A549 (cell line): Measurements from ENCODE around the gene GRIK4. TPM values are rescaled to one million over a fixed set of nuclear protein-coding genes. Genes with fewer than 3 reads are reported as not detected.

ENCODE experiments used
- ATAC-seq, 2 experiments: fragments of 200-7000 bp in 1 of 2; fragments of >200 bp in 1 of 2; cut with Nextera tagmentation in 1 of 2; cut with Tn5 transposase in 1 of 2; 3 replicates each; pipeline versions ENCODE4 v1.8.0 to v1.9.1; 2018 to 2020; ENCODE audit warnings: mild to moderate bottlenecking in 1 of 2, moderate library complexity in 1 of 2
- CTCF ChIA-PET: fragments of 300-600 bp; sonication (Branson Sonifier 250); formaldehyde crosslinking; extraction: SDS; loops from one replicate; lab custom pipeline; 2021; ENCODE audit warnings: antibody characterized with exemption, inconsistent platforms; lab: Yijun Ruan, JAX
- POLR2A ChIA-PET: fragments of 350-600 bp; formaldehyde crosslinking; extraction: SDS; loops from one replicate; lab custom pipeline; 2021; ENCODE audit warnings: antibody characterized with exemption, inconsistent platforms; lab: Yijun Ruan, JAX
- DNase-seq, 2 experiments: peaks; one replicate each; pipeline versions ENCODE4 v3.0.0 to v3.0.0-alpha.2; 2011 to 2016; ENCODE audit warnings: low read depth in 1 of 2, low spot score in 1 of 2
- FAIRE-seq: peaks from 2 replicates; lab custom pipeline; 2011; peaks lifted over from hg19 to GRCh38; lab: Jason Lieb, UNC
- H3K27ac ChIP-seq, 2 experiments: fragments of >200 bp; sonication (Bioruptor Twin); formaldehyde crosslinking; 3 replicates each; pipeline ENCODE4 v1.5.1; 2016 to 2017
- H3K4me1 ChIP-seq: fragments of >200 bp; sonication (Bioruptor Twin); formaldehyde crosslinking; 3 replicates; pipeline ENCODE4 v1.6.1; 2016
- H3K4me2 ChIP-seq: fragments of >200 bp; sonication (Bioruptor Twin); formaldehyde crosslinking; 3 replicates; pipeline ENCODE4 v1.6.1; 2016
- H3K4me3 ChIP-seq: fragments of >200 bp; sonication (Bioruptor Twin); formaldehyde crosslinking; 3 replicates; pipeline ENCODE4 v1.5.1; 2016
- H3K9me3 ChIP-seq: fragments of >200 bp; sonication (Bioruptor Twin); formaldehyde crosslinking; 3 replicates; pipeline ENCODE4 v1.6.1; 2016
- BHLHE40 ChIP-seq: IDR thresholded peaks from 2 replicates; pipeline ENCODE4 v1.6.1; 2012; ENCODE audit warnings: low read depth, low read length, inconsistent platforms
- CHD2 ChIP-seq: fragments of 150-350 bp; IDR thresholded peaks from 2 replicates; pipeline ENCODE4 v1.6.1; 2014; ENCODE audit warnings: low read length; ENCODE audit not compliant: partially characterized antibody
- CHD4 ChIP-seq: fragments of 200-600 bp; sonication (generic); IDR thresholded peaks from 2 replicates; pipeline ENCODE4 v1.6.1; 2016; ENCODE audit warnings: antibody characterized with exemption, mild to moderate bottlenecking, borderline replicate concordance
- EHMT2 ChIP-seq: fragments of 200-600 bp; sonication (generic); IDR thresholded peaks from 2 replicates; pipeline ENCODE4 v1.6.1; 2016; ENCODE audit warnings: antibody characterized with exemption, low read depth, mild to moderate bottlenecking, moderate library complexity
- EP300 ChIP-seq, 2 experiments: fragments of >200 bp; sonication (Bioruptor Twin); formaldehyde crosslinking; IDR thresholded peaks; 2 replicates in 1 of 2; 3 replicates in 1 of 2; pipeline ENCODE4 v1.6.1; 2016 to 2017
- FOXS1 ChIP-seq: fragments of 250-450 bp; sonication (Bioruptor Pico); IDR thresholded peaks from 2 replicates; pipeline ENCODE4 v1.5.0; 2020; ENCODE audit warnings: mild to moderate bottlenecking, moderate library complexity
- GATA3 ChIP-seq: IDR thresholded peaks from 2 replicates; pipeline ENCODE4 v1.6.1; 2012; ENCODE audit warnings: borderline replicate concordance
- HOXB5 ChIP-seq: fragments of 250-450 bp; sonication (Bioruptor Pico); IDR thresholded peaks from 2 replicates; pipeline ENCODE4 v1.5.0; 2020; ENCODE audit warnings: mild to moderate bottlenecking, moderate library complexity
- KDM5A ChIP-seq: fragments of 200-600 bp; sonication (generic); IDR thresholded peaks from 2 replicates; pipeline ENCODE4 v1.6.1; 2016; ENCODE audit warnings: antibody characterized with exemption, mild to moderate bottlenecking
- NPAS2 ChIP-seq: fragments of 250-450 bp; sonication (Bioruptor Pico); IDR thresholded peaks from 2 replicates; pipeline ENCODE4 v1.8.0; 2022; ENCODE audit warnings: mild to moderate bottlenecking, moderate library complexity, borderline replicate concordance
- NR3C1 ChIP-seq: fragments of >200 bp; sonication (Bioruptor Twin); formaldehyde crosslinking; IDR thresholded peaks from 3 replicates; pipeline ENCODE4 v1.6.1; 2017
- PHF8 ChIP-seq: fragments of 200-600 bp; sonication (generic); IDR thresholded peaks from 2 replicates; pipeline ENCODE4 v1.6.1; 2016; ENCODE audit warnings: low read depth, mild to moderate bottlenecking, antibody characterized with exemption, moderate library complexity, borderline replicate concordance
- POLR2A ChIP-seq: IDR thresholded peaks from 2 replicates; pipeline ENCODE4 v1.6.1; 2012; ENCODE audit warnings: mild to moderate bottlenecking, low read length
- RCOR1 ChIP-seq: fragments of 150-350 bp; IDR thresholded peaks from 2 replicates; pipeline ENCODE4 v1.6.1; 2014; ENCODE audit warnings: antibody characterized with exemption, low read length, low read depth
- SMC3 ChIP-seq: fragments of >200 bp; sonication (Bioruptor Twin); formaldehyde crosslinking; IDR thresholded peaks from 3 replicates; pipeline ENCODE4 v1.6.1; 2018; ENCODE audit warnings: inconsistent platforms
- TP53 ChIP-seq: fragments of 250-450 bp; sonication (Bioruptor Pico); IDR thresholded peaks from 2 replicates; pipeline ENCODE4 v1.5.0; 2021; ENCODE audit warnings: mild to moderate bottlenecking, moderate library complexity
- ZC3H11A ChIP-seq: fragments of 450-650 bp; IDR thresholded peaks from 2 replicates; pipeline ENCODE4 v1.6.1; 2014; ENCODE audit warnings: antibody characterized with exemption, mild to moderate bottlenecking
- ZNF302 ChIP-seq: fragments of 250-450 bp; sonication (Bioruptor Pico); IDR thresholded peaks from 2 replicates; pipeline ENCODE4 v1.9.0; 2021; ENCODE audit warnings: inconsistent platforms, mild to moderate bottlenecking, moderate library complexity
- ZSCAN20 ChIP-seq: fragments of 250-450 bp; sonication (Bioruptor Pico); IDR thresholded peaks from 2 replicates; pipeline ENCODE4 v1.8.0; 2022; ENCODE audit warnings: mild to moderate bottlenecking, moderate library complexity
- WGBS: methylation state at CpG from one replicate; pipeline ENCODE4 v1.1.6; 2017; ENCODE audit errors: missing lambda C conversion rate; 5-methylcytosine and 5-hydroxymethylcytosine counted together
- polyA plus RNA-seq, 4 experiments: library from polyadenylated mRNA; depleted of rRNA in 3 of 4; stranded (reverse); fragments of >200 nt; fragmentation: RNase III in 1 of 4; extraction: RNeasy Plus Mini Kit Qiagen cat#74134 plus additional on column Dnase treatment in 1 of 4; gene quantifications; 2 replicates in 3 of 4; 3 replicates in 1 of 4; pipeline ENCODE4 v1.2.3, GENCODE V29; 2011 to 2017
- TF ChIP-seq, protein P1 (sequence below): fragments of >200 bp; sonication (Bioruptor Twin); formaldehyde crosslinking; IDR thresholded peaks from 3 replicates; pipeline ENCODE4 v1.6.1; 2016
- TF ChIP-seq, protein P2 (sequence below): fragments of 250-450 bp; sonication (Bioruptor Pico); IDR thresholded peaks from 2 replicates; pipeline ENCODE4 v1.5.0; 2020; ENCODE audit warnings: low read depth, mild to moderate bottlenecking, moderate library complexity
- TF ChIP-seq, protein P3 (sequence below): IDR thresholded peaks from 2 replicates; pipeline ENCODE4 v1.6.1; 2012
- TF ChIP-seq, protein P4 (sequence below): IDR thresholded peaks from 2 replicates; pipeline ENCODE4 v1.6.1; 2012; ENCODE audit warnings: low read depth, borderline replicate concordance
- TF ChIP-seq, protein P5 (sequence below): fragments of >200 bp; sonication (Bioruptor Twin); formaldehyde crosslinking; IDR thresholded peaks from 2 replicates; pipeline ENCODE4 v1.6.1; 2016
- TF ChIP-seq, protein P6 (sequence below): fragments of >200 bp; sonication (Bioruptor Twin); formaldehyde crosslinking; IDR thresholded peaks from 3 replicates; pipeline ENCODE4 v1.5.1; 2016
- TF ChIP-seq, protein P7 (sequence below): IDR thresholded peaks from 2 replicates; pipeline ENCODE4 v1.6.1; 2012

The GRIK4 gene
- polyA plus RNA-seq, 2 of the 4 experiments (the other 2 are of a cell fraction), result 0.01 TPM; not detected in 1

DNA sequence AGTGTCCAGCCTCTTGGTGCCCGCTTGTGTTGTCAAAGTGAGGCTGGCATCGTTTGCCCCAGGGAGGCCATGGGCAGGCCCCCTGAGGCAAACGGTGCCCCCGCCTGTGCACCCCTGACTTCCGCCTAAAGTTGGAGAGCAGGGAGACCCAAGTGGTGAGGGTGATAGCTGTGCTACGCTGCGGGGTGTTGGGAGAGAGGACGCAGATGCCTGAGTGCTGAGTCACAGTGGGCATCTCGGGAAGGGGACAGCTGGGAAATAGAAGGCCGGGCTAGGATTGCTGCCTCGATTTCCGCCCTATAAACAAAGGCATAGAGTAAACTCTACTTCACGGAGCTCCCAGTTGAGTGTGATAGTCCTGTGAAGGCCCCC lies 5.8 kb downstream of the GRIK4 start:
- DNase-seq (no peak), ATAC-seq (no peak), FAIRE-seq (no peak)
- no peaks in the 10 kb centered on the region for H3K4me1 ChIP-seq
- no peaks in the 10 kb centered on the region for H3K9me3 ChIP-seq
- H3K4me2 ChIP-seq, result no peak overlapping the region
- H3K27ac ChIP-seq, result no peak overlapping the region
- ChIA-PET CTCF (interaction anchor here (1.1 kb wide), 1 partner anchor 168 kb away, joined by 5 read pairs; no protein-coding TSS in a partner anchor), POLR2A (no interaction called here)
- 66% methylated on average over 7 of the region's 13 CpGs for WGBS
- TF ChIP-seq HOXB5 (CRISPR knock-in tag) (no peak), RCOR1 (no peak), KDM5A (no peak), PHF8 (no peak), GATA3 (no peak), CHD2 (no peak)
- TF ChIP-seq, protein P1, sequence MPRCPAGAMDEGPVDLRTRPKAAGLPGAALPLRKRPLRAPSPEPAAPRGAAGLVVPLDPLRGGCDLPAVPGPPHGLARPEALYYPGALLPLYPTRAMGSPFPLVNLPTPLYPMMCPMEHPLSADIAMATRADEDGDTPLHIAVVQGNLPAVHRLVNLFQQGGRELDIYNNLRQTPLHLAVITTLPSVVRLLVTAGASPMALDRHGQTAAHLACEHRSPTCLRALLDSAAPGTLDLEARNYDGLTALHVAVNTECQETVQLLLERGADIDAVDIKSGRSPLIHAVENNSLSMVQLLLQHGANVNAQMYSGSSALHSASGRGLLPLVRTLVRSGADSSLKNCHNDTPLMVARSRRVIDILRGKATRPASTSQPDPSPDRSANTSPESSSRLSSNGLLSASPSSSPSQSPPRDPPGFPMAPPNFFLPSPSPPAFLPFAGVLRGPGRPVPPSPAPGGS, result no peak
- H3K4me3 ChIP-seq, result no peak overlapping the region

DNA sequence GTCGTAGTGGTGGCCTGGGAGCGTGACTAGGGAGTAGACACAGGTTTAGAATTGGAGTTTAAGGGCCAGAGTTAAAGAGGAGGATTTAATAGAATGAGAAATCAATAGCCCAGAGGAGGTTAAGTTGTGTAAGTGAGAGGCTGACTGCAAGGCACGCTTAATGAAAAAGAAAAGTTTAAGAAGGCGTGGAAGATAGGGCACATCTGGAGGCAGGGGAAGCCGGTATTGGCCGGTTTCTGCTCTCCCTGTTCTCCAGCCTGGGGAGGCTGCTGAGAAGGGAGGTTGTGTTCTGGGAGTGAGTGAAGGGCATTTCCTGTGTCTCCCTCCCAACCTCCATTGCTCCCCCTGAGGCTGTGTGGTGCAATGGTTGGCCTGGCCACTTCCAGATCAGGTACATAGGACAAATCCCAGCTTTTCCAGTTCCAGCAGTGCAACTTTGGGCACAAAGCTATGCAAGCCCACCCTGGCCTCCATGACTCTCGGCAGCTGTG lies 6.3 kb downstream of the GRIK4 start:
- Histone ChIP-seq H3K4me2 (no peak overlapping the region), H3K27ac (no peak overlapping the region), H3K4me3 (no peak overlapping the region), H3K4me1 (no peaks in the 10 kb centered on the region), H3K9me3 (no peaks in the 10 kb centered on the region)
- TF ChIP-seq, protein P2, sequence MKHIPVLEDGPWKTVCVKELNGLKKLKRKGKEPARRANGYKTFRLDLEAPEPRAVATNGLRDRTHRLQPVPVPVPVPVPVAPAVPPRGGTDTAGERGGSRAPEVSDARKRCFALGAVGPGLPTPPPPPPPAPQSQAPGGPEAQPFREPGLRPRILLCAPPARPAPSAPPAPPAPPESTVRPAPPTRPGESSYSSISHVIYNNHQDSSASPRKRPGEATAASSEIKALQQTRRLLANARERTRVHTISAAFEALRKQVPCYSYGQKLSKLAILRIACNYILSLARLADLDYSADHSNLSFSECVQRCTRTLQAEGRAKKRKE, result no peak
- TF ChIP-seq, protein P3, sequence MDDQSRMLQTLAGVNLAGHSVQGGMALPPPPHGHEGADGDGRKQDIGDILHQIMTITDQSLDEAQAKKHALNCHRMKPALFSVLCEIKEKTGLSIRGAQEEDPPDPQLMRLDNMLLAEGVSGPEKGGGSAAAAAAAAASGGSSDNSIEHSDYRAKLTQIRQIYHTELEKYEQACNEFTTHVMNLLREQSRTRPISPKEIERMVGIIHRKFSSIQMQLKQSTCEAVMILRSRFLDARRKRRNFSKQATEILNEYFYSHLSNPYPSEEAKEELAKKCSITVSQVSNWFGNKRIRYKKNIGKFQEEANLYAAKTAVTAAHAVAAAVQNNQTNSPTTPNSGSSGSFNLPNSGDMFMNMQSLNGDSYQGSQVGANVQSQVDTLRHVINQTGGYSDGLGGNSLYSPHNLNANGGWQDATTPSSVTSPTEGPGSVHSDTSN, result no peak
- TF ChIP-seq ZNF302 (CRISPR knock-in tag), result no peak
- TF ChIP-seq ZSCAN20 (CRISPR knock-in tag), result no peak
- TF ChIP-seq, protein P4, sequence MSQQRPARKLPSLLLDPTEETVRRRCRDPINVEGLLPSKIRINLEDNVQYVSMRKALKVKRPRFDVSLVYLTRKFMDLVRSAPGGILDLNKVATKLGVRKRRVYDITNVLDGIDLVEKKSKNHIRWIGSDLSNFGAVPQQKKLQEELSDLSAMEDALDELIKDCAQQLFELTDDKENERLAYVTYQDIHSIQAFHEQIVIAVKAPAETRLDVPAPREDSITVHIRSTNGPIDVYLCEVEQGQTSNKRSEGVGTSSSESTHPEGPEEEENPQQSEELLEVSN, result no peak
- TF ChIP-seq SMC3, result no peak
- no peak for TF ChIP-seq NPAS2 (CRISPR knock-in tag)
- TF ChIP-seq CHD4, result no peak
- TF ChIP-seq POLR2A, result no peak
- no peak for TF ChIP-seq EHMT2
- TF ChIP-seq, protein P5, sequence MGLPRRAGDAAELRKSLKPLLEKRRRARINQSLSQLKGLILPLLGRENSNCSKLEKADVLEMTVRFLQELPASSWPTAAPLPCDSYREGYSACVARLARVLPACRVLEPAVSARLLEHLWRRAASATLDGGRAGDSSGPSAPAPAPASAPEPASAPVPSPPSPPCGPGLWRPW, result no peak
- TF ChIP-seq TP53 (CRISPR knock-in tag), result no peak
- TF ChIP-seq, protein P6, sequence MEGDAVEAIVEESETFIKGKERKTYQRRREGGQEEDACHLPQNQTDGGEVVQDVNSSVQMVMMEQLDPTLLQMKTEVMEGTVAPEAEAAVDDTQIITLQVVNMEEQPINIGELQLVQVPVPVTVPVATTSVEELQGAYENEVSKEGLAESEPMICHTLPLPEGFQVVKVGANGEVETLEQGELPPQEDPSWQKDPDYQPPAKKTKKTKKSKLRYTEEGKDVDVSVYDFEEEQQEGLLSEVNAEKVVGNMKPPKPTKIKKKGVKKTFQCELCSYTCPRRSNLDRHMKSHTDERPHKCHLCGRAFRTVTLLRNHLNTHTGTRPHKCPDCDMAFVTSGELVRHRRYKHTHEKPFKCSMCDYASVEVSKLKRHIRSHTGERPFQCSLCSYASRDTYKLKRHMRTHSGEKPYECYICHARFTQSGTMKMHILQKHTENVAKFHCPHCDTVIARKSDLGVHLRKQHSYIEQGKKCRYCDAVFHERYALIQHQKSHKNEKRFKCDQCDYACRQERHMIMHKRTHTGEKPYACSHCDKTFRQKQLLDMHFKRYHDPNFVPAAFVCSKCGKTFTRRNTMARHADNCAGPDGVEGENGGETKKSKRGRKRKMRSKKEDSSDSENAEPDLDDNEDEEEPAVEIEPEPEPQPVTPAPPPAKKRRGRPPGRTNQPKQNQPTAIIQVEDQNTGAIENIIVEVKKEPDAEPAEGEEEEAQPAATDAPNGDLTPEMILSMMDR, result no peak
- TF ChIP-seq FOXS1 (CRISPR knock-in tag), result no peak
- TF ChIP-seq EP300 (IDR thresholded peaks at IDR 0.05), result no peak
- TF ChIP-seq BHLHE40, result no peak
- TF ChIP-seq, protein P7, sequence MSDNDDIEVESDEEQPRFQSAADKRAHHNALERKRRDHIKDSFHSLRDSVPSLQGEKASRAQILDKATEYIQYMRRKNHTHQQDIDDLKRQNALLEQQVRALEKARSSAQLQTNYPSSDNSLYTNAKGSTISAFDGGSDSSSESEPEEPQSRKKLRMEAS, result no peak
- TF ChIP-seq NR3C1, result no peak
- no peak for TF ChIP-seq ZC3H11A
- no peak for FAIRE-seq
- no peak for ATAC-seq
- ChIA-PET CTCF (interaction anchor here (1.1 kb wide), 1 partner anchor 167 kb away, joined by 5 read pairs; no protein-coding TSS in a partner anchor), POLR2A (no interaction called here)
- DNase-seq, result no peak
- WGBS, result 83% methylated on average over 7 of the region's 7 CpGs
